ENCODE data around the gene SUGCT.

Gene SUGCT

DNA sequence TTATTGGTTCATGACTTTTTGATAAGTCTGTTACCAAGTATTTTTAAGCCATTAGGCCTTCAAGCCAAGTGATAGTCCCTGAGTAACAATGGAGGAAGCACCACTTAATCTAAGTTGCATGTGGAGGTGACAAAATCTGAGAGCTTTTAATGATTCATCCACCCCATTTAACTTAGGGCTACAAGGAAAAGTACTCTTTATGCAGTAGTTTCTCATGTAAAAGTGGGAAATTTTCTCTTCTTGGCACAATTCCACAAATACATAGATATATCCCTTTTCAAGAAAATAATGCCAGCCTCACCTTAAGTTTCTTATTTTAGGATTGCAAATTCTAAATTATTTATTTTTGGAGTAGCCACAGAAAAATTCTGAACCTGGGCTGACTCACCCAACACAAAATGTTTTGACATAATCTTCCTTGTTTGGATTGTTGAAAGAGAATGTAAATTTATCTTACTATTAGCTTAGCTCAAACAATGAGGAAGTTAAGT lies 85.7 kb downstream of the SUGCT start:
- Histone ChIP-seq H3K4me2 (ENCODE audit: low read length) (no peak overlapping the region), H3K36me3 (replicated peaks; ENCODE audit: low read depth, low read length) (no peaks in the 10 kb centered on the region), H3K27ac (ENCODE audit: low read length) (no peak overlapping the region), H3K4me1 (ENCODE audit: low read length) (no peaks in the 10 kb centered on the region), H3K4me3 (ENCODE audit: low read length) (no peak overlapping the region), H3K9ac (ENCODE audit: low read length) (no peak overlapping the region), H3K9me3 (ENCODE audit: insufficient read depth, low read length) (no peaks in the 10 kb centered on the region), H3K79me2 (ENCODE audit: low read length) (no peaks in the 10 kb centered on the region), H3K27me3 (ENCODE audit: low read depth, low read length) (no peaks in the 10 kb centered on the region; the same call in 1 of the 2 replicates), H2AFZ (ENCODE audit: low read depth, low read length) (no peak overlapping the region), H4K20me1 (ENCODE audit: insufficient read depth, low read length) (no peaks in the 10 kb centered on the region)
- no peak for TF ChIP-seq EZH2phosphoT487 (IDR thresholded peaks at IDR 0.05; ENCODE audit: low read depth)
- TF ChIP-seq, protein P1, sequence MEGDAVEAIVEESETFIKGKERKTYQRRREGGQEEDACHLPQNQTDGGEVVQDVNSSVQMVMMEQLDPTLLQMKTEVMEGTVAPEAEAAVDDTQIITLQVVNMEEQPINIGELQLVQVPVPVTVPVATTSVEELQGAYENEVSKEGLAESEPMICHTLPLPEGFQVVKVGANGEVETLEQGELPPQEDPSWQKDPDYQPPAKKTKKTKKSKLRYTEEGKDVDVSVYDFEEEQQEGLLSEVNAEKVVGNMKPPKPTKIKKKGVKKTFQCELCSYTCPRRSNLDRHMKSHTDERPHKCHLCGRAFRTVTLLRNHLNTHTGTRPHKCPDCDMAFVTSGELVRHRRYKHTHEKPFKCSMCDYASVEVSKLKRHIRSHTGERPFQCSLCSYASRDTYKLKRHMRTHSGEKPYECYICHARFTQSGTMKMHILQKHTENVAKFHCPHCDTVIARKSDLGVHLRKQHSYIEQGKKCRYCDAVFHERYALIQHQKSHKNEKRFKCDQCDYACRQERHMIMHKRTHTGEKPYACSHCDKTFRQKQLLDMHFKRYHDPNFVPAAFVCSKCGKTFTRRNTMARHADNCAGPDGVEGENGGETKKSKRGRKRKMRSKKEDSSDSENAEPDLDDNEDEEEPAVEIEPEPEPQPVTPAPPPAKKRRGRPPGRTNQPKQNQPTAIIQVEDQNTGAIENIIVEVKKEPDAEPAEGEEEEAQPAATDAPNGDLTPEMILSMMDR (IDR thresholded peaks at IDR 0.05; ENCODE audit: low read depth, low read length): no peak

DNA sequence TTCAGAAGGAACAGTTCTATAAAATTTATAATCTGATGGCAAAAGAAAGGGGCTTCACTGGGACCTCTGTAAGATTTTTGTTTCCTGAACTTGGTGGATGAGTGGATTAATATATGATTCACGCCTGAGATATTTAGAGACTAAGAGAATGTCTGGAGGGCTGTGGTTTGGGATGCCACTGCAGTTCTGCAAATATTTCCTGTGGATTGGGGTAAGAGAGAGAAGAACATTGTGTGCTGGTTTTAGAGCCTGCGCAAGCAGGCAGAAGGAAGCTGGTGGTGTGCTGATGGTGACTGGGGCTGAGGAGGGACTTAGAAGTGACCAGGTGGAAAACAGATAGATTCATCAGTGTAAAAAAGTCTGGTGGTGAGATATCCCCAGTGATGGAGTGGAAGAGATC lies 87.0 kb downstream of the SUGCT start:
- no peaks in the 10 kb centered on the region for H3K9me3 ChIP-seq (ENCODE audit: insufficient read depth, low read length)
- H3K4me3 ChIP-seq (ENCODE audit: low read length): no peak overlapping the region
- no peaks in the 10 kb centered on the region for H3K4me1 ChIP-seq (ENCODE audit: low read length)
- no peaks in the 10 kb centered on the region for H4K20me1 ChIP-seq (ENCODE audit: insufficient read depth, low read length)
- H3K79me2 ChIP-seq (ENCODE audit: low read length): no peaks in the 10 kb centered on the region
- H3K4me2 ChIP-seq (ENCODE audit: low read length): no peak overlapping the region
- H3K27ac ChIP-seq (ENCODE audit: low read length): no peak overlapping the region
- no peak overlapping the region for H2AFZ ChIP-seq (ENCODE audit: low read depth, low read length)
- TF ChIP-seq, protein P1 (IDR thresholded peaks at IDR 0.05; ENCODE audit: low read depth, low read length): no peak
- TF ChIP-seq EZH2phosphoT487 (IDR thresholded peaks at IDR 0.05; ENCODE audit: low read depth): no peak
- no peak overlapping the region for H3K9ac ChIP-seq (ENCODE audit: low read length)
- H3K27me3 ChIP-seq (ENCODE audit: low read depth, low read length): no peaks in the 10 kb centered on the region; the same call in 1 of the 2 replicates
- no peaks in the 10 kb centered on the region for H3K36me3 ChIP-seq (replicated peaks; ENCODE audit: low read depth, low read length)

DNA sequence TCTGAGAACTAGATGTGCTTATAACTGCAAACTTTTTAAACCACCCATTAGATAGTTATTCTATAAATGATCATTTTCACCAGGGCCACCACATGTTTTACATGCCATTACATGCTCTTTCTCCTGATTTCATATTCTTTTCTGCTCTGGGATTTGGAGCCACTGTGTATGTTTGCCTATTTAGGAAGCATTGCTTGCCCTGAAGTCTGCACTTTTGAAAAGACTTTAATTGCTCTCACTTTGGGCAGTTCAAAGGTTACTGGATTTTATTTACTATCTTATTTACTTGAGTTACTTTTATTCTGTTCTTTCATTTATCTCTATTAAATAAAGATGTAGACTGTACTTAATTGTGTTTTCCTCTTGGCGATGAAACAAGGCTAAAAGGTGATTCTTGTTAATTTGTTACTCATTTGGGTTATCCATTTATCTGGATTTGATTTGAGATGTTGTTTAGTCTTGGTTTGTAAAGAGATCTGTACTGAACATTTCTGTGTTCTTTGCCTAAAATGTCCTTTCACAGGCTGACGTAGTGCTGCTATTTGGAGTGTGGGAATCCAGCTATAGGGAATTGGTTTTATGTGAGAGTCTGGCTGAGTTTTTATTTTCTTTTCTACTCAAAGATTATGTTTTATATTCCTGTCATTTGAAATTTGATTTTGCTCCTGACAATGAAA lies 88.8 kb downstream of the SUGCT start:
- Histone ChIP-seq H3K4me3 (ENCODE audit: low read length) (no peak overlapping the region), H3K4me2 (ENCODE audit: low read length) (no peak overlapping the region), H2AFZ (ENCODE audit: low read depth, low read length) (no peak overlapping the region), H3K36me3 (replicated peaks; ENCODE audit: low read depth, low read length) (no peaks in the 10 kb centered on the region), H3K79me2 (ENCODE audit: low read length) (no peaks in the 10 kb centered on the region), H4K20me1 (ENCODE audit: insufficient read depth, low read length) (no peaks in the 10 kb centered on the region), H3K4me1 (ENCODE audit: low read length) (no peaks in the 10 kb centered on the region), H3K9ac (ENCODE audit: low read length) (no peak overlapping the region), H3K27ac (ENCODE audit: low read length) (no peak overlapping the region), H3K27me3 (ENCODE audit: low read depth, low read length) (no peaks in the 10 kb centered on the region; the same call in 1 of the 2 replicates), H3K9me3 (ENCODE audit: insufficient read depth, low read length) (no peaks in the 10 kb centered on the region)
- TF ChIP-seq, protein P1 (IDR thresholded peaks at IDR 0.05; ENCODE audit: low read depth, low read length): no peak
- TF ChIP-seq EZH2phosphoT487 (IDR thresholded peaks at IDR 0.05; ENCODE audit: low read depth): no peak

DNA sequence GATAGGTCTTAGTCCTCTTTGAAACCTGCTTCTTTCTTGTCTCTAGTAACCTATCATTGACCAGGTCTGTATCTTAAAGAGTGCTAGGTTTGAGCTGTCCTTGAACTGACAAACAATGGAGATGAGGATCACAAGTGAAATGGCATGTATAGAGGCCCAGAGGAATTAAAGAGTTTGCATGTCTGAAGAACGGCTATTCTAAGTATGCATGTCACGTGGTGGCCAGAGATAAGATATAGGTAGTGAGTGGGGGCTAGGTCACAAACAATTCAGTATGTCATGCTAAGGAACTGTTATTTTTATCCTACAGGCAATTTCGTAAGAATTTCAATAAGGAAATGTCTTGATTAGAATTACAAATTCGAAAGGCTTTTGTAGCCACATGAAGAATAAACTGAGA lies 95.3 kb downstream of the SUGCT start:
- Histone ChIP-seq H3K4me3 (ENCODE audit: low read length) (no peak overlapping the region), H4K20me1 (ENCODE audit: insufficient read depth, low read length) (no peaks in the 10 kb centered on the region), H3K9ac (ENCODE audit: low read length) (no peak overlapping the region), H3K4me1 (ENCODE audit: low read length) (peaks cover 7% of the 10 kb centered on the region), H3K4me2 (ENCODE audit: low read length) (no peak overlapping the region), H3K27me3 (ENCODE audit: low read depth, low read length) (no peaks in the 10 kb centered on the region), H3K9me3 (ENCODE audit: insufficient read depth, low read length) (no peaks in the 10 kb centered on the region), H3K79me2 (ENCODE audit: low read length) (no peaks in the 10 kb centered on the region), H2AFZ (ENCODE audit: low read depth, low read length) (no peak overlapping the region), H3K27ac (ENCODE audit: low read length) (no peak overlapping the region), H3K36me3 (replicated peaks; ENCODE audit: low read depth, low read length) (no peaks in the 10 kb centered on the region)
- TF ChIP-seq, protein P1 (IDR thresholded peaks at IDR 0.05; ENCODE audit: low read depth, low read length): no peak
- TF ChIP-seq EZH2phosphoT487 (IDR thresholded peaks at IDR 0.05; ENCODE audit: low read depth): no peak
